Stimulated activated effector memory CD8-positive, alpha-beta T cell treated with anti-CD3 and anti-CD28 coated beads, Interleukin-12 subunit alpha, Interleukin-12 subunit beta, amount 100 ng/mL, for 72 hours (primary cell): ENCODE measurements around the gene UBE2G2.
A peak's percentile ranks its signal among the peaks of the same experiment; 100 is the strongest.

Source experiments
- ATAC-seq: fragments of 150-1000 bp; cut with Tn5 transposase; 2 replicates; pipeline ENCODE4 v1.10.0; 2021
- DNase-seq, 2 donors: peaks; one replicate each; pipeline ENCODE4 v3.0.0; 2021 to 2022; ENCODE audit warnings: low spot score in 2 of 2
- H3K27ac Mint-ChIP-seq: one replicate; pipeline ENCODE4 v1.8.0; 2022; ENCODE audit warnings: mild to moderate bottlenecking, mixed read lengths
- H3K36me3 Mint-ChIP-seq: one replicate; pipeline ENCODE4 v1.8.0; 2022; ENCODE audit warnings: mild to moderate bottlenecking, mixed read lengths
- H3K4me1 Mint-ChIP-seq: one replicate; pipeline ENCODE4 v1.8.0; 2022; ENCODE audit warnings: mixed read lengths
- H3K4me3 Mint-ChIP-seq: one replicate; pipeline ENCODE4 v1.8.0; 2022; ENCODE audit warnings: mild to moderate bottlenecking, mixed read lengths
- H3K9me3 Mint-ChIP-seq: one replicate; pipeline ENCODE4 v1.8.0; 2022; ENCODE audit warnings: mixed read lengths

The UBE2G2 gene

GRCh38 chr21:44771896-44772525, 29.6 kb downstream of the UBE2G2 start:
- Mint-ChIP-seq H3K4me3 (no peak overlapping the region), H3K27ac (peak overlapping the region; percentile 87), H3K4me1 (peaks cover 14% of the 10 kb centered on the region), H3K36me3 (peaks cover 81% of the 10 kb centered on the region), H3K9me3 (no peaks in the 10 kb centered on the region)
- no peak for ATAC-seq
- DNase-seq: no peak

GRCh38 chr21:44767834-44768831, 33.5 kb downstream of the UBE2G2 start:
- H3K4me3 Mint-ChIP-seq: no peak overlapping the region
- H3K9me3 Mint-ChIP-seq: no peaks in the 10 kb centered on the region
- no peak for ATAC-seq
- no peak overlapping the region for H3K27ac Mint-ChIP-seq
- H3K4me1 Mint-ChIP-seq: peaks cover 34% of the 10 kb centered on the region
- H3K36me3 Mint-ChIP-seq: peaks cover 45% of the 10 kb centered on the region
- no peak for DNase-seq

GRCh38 chr21:44766818-44767354, 34.7 kb downstream of the UBE2G2 start:
- DNase-seq: no peak
- peaks cover 26% of the 10 kb centered on the region for H3K4me1 Mint-ChIP-seq
- ATAC-seq: no peak
- peaks cover 34% of the 10 kb centered on the region for H3K36me3 Mint-ChIP-seq
- H3K4me3 Mint-ChIP-seq: no peak overlapping the region
- H3K9me3 Mint-ChIP-seq: no peaks in the 10 kb centered on the region
- H3K27ac Mint-ChIP-seq: peak overlapping the region; percentile 90

- no peaks in the 10 kb centered on the region for H3K9me3 Mint-ChIP-seq
- H3K4me1 Mint-ChIP-seq: peaks cover 26% of the 10 kb centered on the region
- ATAC-seq (no peak), DNase-seq (no peak)
- H3K36me3 Mint-ChIP-seq: peaks cover 30% of the 10 kb centered on the region
- peak overlapping the region; percentile 61 for H3K4me3 Mint-ChIP-seq
- peak overlapping the region; percentile 90 for H3K27ac Mint-ChIP-seq
These were observed 35.4 kb downstream of the UBE2G2 start for GRCh38 chr21:44766014-44766817.

- no peak for DNase-seq
These were observed 36.2 kb downstream of the UBE2G2 start for GRCh38 chr21:44765231-44766013.

GRCh38 chr21:44764319-44765230, 37.0 kb downstream of the UBE2G2 start:
- peak overlapping the region; percentile 61 for H3K4me3 Mint-ChIP-seq

More at GRCh38 chr21:44765231-44766013, 36.2 kb downstream of the UBE2G2 start:
- peak; percentile 76 for ATAC-seq
- H3K4me3 Mint-ChIP-seq: peak overlapping the region; percentile 61
- H3K9me3 Mint-ChIP-seq: no peaks in the 10 kb centered on the region
- peaks cover 22% of the 10 kb centered on the region for H3K36me3 Mint-ChIP-seq
- H3K27ac Mint-ChIP-seq: peak overlapping the region; percentile 90
- H3K4me1 Mint-ChIP-seq: peaks cover 26% of the 10 kb centered on the region

GRCh38 chr21:44763451-44764318, 37.9 kb downstream of the UBE2G2 start:
- no peaks in the 10 kb centered on the region for H3K9me3 Mint-ChIP-seq
- DNase-seq (no peak), ATAC-seq (no peak)
- H3K4me3 Mint-ChIP-seq: no peak overlapping the region
- peaks cover 26% of the 10 kb centered on the region for H3K4me1 Mint-ChIP-seq
- H3K27ac Mint-ChIP-seq: no peak overlapping the region
- peaks cover 5% of the 10 kb centered on the region for H3K36me3 Mint-ChIP-seq

More at GRCh38 chr21:44764319-44765230, 37.0 kb downstream of the UBE2G2 start:
- H3K4me1 Mint-ChIP-seq: peaks cover 26% of the 10 kb centered on the region
- no peak for DNase-seq
- no peak for ATAC-seq
- no peaks in the 10 kb centered on the region for H3K9me3 Mint-ChIP-seq
- H3K36me3 Mint-ChIP-seq: peaks cover 14% of the 10 kb centered on the region
- peak overlapping the region; percentile 90 for H3K27ac Mint-ChIP-seq

GRCh38 chr21:44763050-44763378, 38.6 kb downstream of the UBE2G2 start:
- peaks cover 26% of the 10 kb centered on the region for H3K4me1 Mint-ChIP-seq
- no peaks in the 10 kb centered on the region for H3K36me3 Mint-ChIP-seq
- H3K4me3 Mint-ChIP-seq: no peak overlapping the region
- ATAC-seq (no peak), DNase-seq (no peak)
- H3K27ac Mint-ChIP-seq: no peak overlapping the region
- no peaks in the 10 kb centered on the region for H3K9me3 Mint-ChIP-seq

- H3K9me3 Mint-ChIP-seq: no peaks in the 10 kb centered on the region
- DNase-seq (no peak), ATAC-seq (no peak)
- no peak overlapping the region for H3K4me3 Mint-ChIP-seq
- H3K4me1 Mint-ChIP-seq: peaks cover 24% of the 10 kb centered on the region
- no peak overlapping the region for H3K27ac Mint-ChIP-seq
- H3K36me3 Mint-ChIP-seq: no peaks in the 10 kb centered on the region
These were observed 39.2 kb downstream of the UBE2G2 start for GRCh38 chr21:44762221-44763049.

- H3K4me1 Mint-ChIP-seq: peaks cover 18% of the 10 kb centered on the region
- ATAC-seq (no peak), DNase-seq (no peak)
- no peak overlapping the region for H3K4me3 Mint-ChIP-seq
- H3K36me3 Mint-ChIP-seq: no peaks in the 10 kb centered on the region
- H3K9me3 Mint-ChIP-seq: no peaks in the 10 kb centered on the region
- no peak overlapping the region for H3K27ac Mint-ChIP-seq
These were observed 39.8 kb downstream of the UBE2G2 start for GRCh38 chr21:44761747-44762208.

GRCh38 chr21:44761011-44761729, 40.5 kb downstream of the UBE2G2 start:
- Mint-ChIP-seq H3K36me3 (no peaks in the 10 kb centered on the region), H3K9me3 (no peaks in the 10 kb centered on the region), H3K4me3 (no peak overlapping the region), H3K4me1 (peaks cover 13% of the 10 kb centered on the region), H3K27ac (no peak overlapping the region)
- no peak for ATAC-seq
- no peak for DNase-seq

GRCh38 chr21:44760376-44760775, 41.2 kb downstream of the UBE2G2 start:
- no peak overlapping the region for H3K27ac Mint-ChIP-seq
- no peaks in the 10 kb centered on the region for H3K9me3 Mint-ChIP-seq
- ATAC-seq (no peak), DNase-seq (no peak)
- no peak overlapping the region for H3K4me3 Mint-ChIP-seq
- H3K36me3 Mint-ChIP-seq: no peaks in the 10 kb centered on the region
- peaks cover 5% of the 10 kb centered on the region for H3K4me1 Mint-ChIP-seq
